Measurements from ENCODE around the gene MIER2.
A peak's percentile ranks its signal among the peaks of the same experiment; 100 is the strongest.
"Not testable (repeated sequence)": the region's sequence is repeated elsewhere in the genome, so short reads cannot be mapped to it uniquely, and the experiment has no call there.

Gene MIER2

DNA sequence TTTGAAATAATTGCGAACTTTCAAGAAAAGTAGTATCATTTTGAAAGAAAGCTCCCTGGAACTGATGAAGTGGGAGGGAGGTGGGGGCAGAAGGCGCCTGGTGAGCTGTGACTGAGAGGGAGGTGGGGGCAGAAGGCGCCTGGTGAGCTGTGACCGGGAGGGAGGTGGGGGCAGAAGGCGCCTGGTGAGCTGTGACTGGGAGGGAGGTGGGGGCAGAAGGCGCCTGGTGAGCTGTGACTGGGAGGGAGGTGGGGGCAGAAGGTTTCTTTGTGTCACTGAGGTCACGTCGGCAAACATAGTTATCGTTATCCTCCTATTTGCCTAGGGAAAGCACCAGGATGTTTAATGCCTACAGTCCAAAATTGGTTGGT is 40.2 kb upstream of the MIER2 start:
- Mint-ChIP-seq H3K9me3 (peaks cover 10 to 12% of the 10 kb centered on the region in 2 donors), H3K27ac (no peak overlapping the region), H3K4me3 (no peak overlapping the region), H3K36me3 (peaks cover 3 to 9% of the 10 kb centered on the region in 2 donors), H3K27me3 (peaks cover 43 to 49% of the 10 kb centered on the region in 2 donors), H3K4me1 (peaks cover 15 to 26% of the 10 kb centered on the region in 2 donors)
- ATAC-seq (replicated peaks) (no peak), DNase-seq (no peak)

DNA sequence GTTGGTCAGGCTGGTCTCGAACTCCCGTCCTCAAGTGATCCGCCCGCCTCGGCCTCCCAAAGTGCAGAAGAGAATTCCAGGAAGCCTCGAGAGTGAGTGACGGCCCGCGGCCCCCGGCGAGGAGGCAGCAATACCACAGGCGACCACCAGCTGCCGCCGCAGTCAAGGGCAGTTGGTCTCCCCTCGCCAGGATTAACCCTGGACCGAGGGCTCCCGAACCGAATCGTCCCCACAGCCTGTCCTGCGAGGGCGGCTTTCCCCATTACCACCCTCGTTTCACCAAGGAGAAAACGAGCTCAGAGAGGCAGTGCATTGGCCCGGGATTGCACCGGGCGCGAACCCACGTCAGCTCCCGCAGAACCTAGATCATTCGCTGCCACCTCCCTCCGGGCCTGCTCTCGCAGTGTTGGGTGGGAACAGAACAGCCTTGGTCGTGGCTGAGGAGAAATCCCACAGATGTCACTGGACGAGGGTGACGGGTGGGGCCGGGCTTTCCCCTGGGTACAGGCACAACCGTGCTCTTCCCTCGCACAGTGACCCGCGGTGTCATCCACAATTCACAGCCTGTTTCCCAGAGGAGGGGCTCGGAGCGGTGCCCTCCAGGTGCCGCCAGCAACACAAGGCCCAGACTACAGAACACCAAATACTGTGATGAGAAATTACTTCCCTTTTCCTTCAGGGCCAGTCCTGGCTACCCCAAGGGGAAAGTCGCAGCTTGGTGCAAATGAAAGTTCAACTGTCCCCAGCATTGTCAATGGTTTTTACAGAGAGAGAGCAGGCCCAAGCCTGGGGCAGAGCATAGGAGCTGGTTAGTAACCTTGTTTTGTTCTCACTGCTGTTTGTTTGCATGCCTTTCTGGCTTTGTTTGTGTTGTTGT is 39.6 kb upstream of the MIER2 start:
- H3K36me3 Mint-ChIP-seq = peaks cover 3 to 9% of the 10 kb centered on the region in 2 donors
- H3K4me1 Mint-ChIP-seq = peaks cover 15 to 26% of the 10 kb centered on the region in 2 donors
- DNase-seq (no peak), ATAC-seq (replicated peaks) (peak; percentile 41 to 61)
- H3K4me3 Mint-ChIP-seq = peak overlapping the region in 1 of 2 donors; percentile 36
- H3K27ac Mint-ChIP-seq = peak overlapping the region; percentile 88
- peaks cover 10 to 12% of the 10 kb centered on the region in 2 donors for H3K9me3 Mint-ChIP-seq
- H3K27me3 Mint-ChIP-seq = peaks cover 42 to 45% of the 10 kb centered on the region in 2 donors

DNA sequence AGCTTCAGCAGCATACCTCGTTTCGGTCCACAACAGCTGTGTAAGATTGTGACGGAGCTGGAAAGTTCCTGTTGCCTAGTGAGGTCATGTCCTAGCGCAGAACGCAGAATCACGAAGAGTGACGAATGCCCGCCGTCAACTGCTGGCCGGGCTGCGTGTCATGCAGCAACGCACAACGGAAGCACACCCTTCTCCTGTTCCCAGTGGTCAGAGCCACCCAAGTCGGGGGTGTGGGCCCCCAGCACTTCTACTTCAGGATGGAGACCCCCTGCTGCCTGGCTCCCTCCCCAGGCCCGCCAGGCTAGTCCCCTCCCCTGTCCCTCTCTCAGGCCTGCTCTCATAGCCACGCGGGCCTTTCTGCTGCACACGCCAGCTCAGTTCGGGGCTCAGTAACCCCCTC is 38.4 kb upstream of the MIER2 start:
- H3K27me3 Mint-ChIP-seq = peaks cover 33 to 36% of the 10 kb centered on the region in 2 donors
- DNase-seq = no peak
- H3K4me3 Mint-ChIP-seq = peak overlapping the region in 1 of 2 donors; percentile 23
- H3K4me1 Mint-ChIP-seq = peaks cover 15 to 27% of the 10 kb centered on the region in 2 donors
- H3K27ac Mint-ChIP-seq = peak overlapping the region; percentile 88
- ATAC-seq (replicated peaks) = no peak
- peaks cover 10 to 12% of the 10 kb centered on the region in 2 donors for H3K9me3 Mint-ChIP-seq
- peaks cover 3 to 9% of the 10 kb centered on the region in 2 donors for H3K36me3 Mint-ChIP-seq

DNA sequence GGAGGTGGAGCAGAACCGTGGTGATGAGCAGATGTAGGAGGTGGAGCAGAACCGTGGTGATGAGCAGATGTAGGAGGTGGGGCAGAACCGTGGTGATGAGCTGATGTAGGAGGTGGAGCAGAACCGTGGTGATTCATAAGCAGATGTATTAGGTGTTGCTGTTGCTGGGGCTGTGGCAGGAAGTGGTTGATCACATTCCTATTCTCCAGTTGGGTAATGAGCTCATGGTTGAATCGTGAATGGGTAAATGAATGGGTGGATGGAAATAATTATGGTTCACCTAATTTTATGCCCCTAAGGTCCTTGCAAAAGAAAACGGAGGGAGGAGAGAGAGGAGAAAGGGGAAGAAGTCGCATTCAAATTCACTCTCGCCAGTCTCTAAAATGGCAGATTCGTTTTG is 38.0 kb upstream of the MIER2 start:
- peaks cover 15 to 32% of the 10 kb centered on the region in 2 donors for H3K4me1 Mint-ChIP-seq
- H3K9me3 Mint-ChIP-seq = peaks cover 10 to 12% of the 10 kb centered on the region in 2 donors
- peak; percentile 47 for DNase-seq
- ATAC-seq (replicated peaks) = peak; percentile 92 to 96
- H3K36me3 Mint-ChIP-seq = not testable (repeated sequence)
- peak overlapping the region; percentile 85 for H3K27ac Mint-ChIP-seq
- peaks cover 35 to 39% of the 10 kb centered on the region in 2 donors for H3K27me3 Mint-ChIP-seq
- peak overlapping the region; percentile 46 to 70 for H3K4me3 Mint-ChIP-seq

DNA sequence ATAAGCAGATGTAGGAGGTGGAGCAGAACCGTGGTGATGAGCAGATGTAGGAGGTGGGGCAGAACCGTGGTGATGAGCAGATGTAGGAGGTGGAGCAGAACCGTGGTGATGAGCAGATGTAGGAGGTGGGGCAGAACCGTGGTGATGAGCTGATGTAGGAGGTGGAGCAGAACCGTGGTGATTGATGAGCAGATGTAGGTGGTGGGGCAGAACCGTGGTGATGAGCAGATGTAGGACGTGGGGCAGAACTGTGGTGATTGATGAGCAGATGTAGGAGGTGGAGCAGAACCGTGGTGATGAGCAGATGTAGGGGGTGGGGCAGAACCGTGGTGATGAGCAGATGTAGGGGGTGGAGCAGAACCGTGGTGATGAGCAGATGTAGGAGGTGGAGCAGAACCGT is 37.3 kb upstream of the MIER2 start:
- peak overlapping the region; percentile 56 for H3K27ac Mint-ChIP-seq
- H3K27me3 Mint-ChIP-seq = peaks cover 30 to 37% of the 10 kb centered on the region in 2 donors
- H3K4me3 Mint-ChIP-seq; H3K36me3 Mint-ChIP-seq; DNase-seq; ATAC-seq (replicated peaks): not testable (repeated sequence)
- H3K4me1 Mint-ChIP-seq = peaks cover 15 to 32% of the 10 kb centered on the region in 2 donors
- H3K9me3 Mint-ChIP-seq = peaks cover 10 to 12% of the 10 kb centered on the region in 2 donors

DNA sequence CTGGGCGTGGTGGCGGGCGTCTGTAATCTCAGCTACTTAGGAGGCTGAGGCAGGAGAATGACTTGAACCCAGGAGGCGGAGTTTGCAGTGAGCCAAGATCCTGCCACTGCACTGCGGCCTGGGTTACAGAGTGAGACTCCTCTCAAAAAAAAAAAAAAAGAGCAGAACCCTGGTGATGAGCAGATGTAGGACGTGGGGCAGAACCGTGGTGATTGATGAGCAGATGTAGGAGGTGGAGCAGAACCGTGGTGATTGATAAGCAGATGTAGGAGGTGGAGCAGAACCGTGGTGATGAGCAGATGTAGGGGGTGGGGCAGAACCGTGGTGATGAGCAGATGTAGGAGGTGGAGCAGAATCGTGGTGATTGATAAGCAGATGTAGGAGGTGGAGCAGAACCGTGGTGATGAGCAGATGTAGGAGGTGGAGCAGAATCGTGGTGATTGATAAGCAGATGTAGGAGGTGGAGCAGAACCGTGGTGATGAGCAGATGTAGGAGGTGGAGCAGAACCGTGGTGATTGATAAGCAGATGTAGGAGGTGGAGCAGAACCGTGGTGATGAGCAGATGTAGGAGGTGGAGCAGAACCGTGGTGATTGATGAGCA is 36.1 kb upstream of the MIER2 start:
- Mint-ChIP-seq H3K9me3 (peaks cover 10 to 12% of the 10 kb centered on the region in 2 donors), H3K4me1 (peaks cover 15 to 32% of the 10 kb centered on the region in 2 donors), H3K27me3 (peaks cover 21 to 32% of the 10 kb centered on the region in 2 donors), H3K27ac (peak overlapping the region; percentile 48)
- DNase-seq; H3K36me3 Mint-ChIP-seq; ATAC-seq (replicated peaks); H3K4me3 Mint-ChIP-seq: not testable (repeated sequence)

DNA sequence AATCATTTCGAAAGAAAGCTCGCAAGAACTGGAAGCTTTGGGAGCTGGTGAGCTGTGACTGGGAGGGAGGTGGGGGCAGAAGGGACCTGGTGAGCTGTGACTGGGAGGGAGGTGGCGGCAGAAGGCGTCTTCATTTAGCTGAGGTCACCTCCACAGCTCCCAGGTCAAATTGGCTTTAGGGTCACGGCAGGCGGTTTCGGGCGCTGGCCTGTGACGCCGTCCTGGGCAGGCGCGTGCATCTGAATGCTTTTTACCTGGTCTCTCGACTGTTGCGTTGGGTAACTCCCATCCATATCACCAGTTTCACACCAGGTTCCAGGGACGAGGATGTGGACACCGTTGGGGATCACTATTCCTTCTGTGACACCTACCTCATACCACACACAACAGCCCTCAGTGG is 35.2 kb upstream of the MIER2 start:
- H3K4me1 Mint-ChIP-seq = peaks cover 15 to 32% of the 10 kb centered on the region in 2 donors
- H3K36me3 Mint-ChIP-seq = peaks cover 3 to 9% of the 10 kb centered on the region in 2 donors
- no peak overlapping the region for H3K27ac Mint-ChIP-seq
- DNase-seq (no peak), ATAC-seq (replicated peaks) (no peak)
- H3K9me3 Mint-ChIP-seq = peaks cover 10 to 12% of the 10 kb centered on the region in 2 donors
- H3K27me3 Mint-ChIP-seq = peaks cover 21 to 28% of the 10 kb centered on the region in 2 donors
- H3K4me3 Mint-ChIP-seq = no peak overlapping the region

DNA sequence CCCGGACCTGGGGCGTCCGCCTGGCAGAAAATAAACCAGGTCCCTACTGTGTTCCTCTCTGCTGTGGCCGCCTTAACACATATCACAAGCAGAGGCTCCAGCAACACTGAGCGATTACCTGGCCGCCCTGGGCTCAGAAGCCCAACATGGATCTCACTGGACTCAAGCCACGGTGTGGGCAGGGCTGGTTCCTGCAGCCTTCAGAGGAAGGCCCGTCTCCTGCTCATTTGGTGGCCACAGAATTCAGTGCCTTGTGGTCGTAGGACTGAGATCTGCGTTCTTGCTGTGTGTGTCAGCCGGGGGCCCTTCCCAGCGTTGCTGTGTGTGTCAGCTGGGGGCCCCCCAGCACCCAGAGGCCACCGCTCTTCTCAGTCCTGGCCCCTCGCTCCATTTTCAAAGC is 34.1 kb upstream of the MIER2 start:
- no peak overlapping the region for H3K27ac Mint-ChIP-seq
- ATAC-seq (replicated peaks) (no peak), DNase-seq (no peak)
- H3K36me3 Mint-ChIP-seq = peaks cover 2 to 9% of the 10 kb centered on the region in 2 donors
- peaks cover 12 to 23% of the 10 kb centered on the region in 2 donors for H3K4me1 Mint-ChIP-seq
- no peak overlapping the region for H3K4me3 Mint-ChIP-seq
- peaks cover 16 to 18% of the 10 kb centered on the region in 2 donors for H3K27me3 Mint-ChIP-seq
- H3K9me3 Mint-ChIP-seq = peaks cover 8 to 12% of the 10 kb centered on the region in 2 donors

DNA sequence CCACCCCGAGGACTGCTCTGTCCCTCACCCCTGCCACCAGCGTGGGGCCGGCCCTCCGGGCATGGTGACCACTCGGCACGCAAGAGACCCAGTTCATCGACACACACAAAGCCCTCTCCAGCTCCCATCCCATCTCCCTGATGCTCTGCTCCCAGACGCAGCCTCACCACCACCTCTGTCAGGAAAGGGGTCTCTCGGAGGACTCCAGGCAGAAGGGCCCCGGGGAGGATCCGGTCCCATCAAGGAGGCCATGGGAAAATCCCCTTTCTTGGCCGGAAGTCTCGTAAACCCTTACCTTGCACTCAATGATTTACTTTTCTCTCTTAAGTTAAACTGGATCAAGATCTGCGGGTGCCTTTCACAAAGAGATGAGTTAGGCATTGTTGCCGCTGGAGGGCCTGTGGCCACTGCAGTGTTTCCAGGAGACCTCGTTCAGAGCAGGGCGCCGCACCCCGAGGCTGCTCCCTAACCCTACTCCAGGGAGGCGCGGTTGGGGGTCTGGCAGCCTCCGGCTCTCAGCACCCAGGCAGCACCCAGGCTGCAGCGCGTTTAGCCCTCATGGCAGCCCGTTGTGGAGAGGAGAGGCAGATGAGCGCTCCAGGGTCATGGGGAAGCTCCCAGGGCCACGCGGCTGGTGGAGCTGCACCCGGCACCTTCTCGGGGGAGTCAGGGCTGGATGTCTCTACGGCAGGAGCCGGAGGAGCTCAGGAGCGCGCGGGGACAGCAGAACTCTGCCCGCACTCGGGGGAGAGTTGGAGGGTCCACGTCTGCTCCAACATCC is 33.4 kb upstream of the MIER2 start:
- Mint-ChIP-seq H3K9me3 (peaks cover 3 to 8% of the 10 kb centered on the region in 2 donors), H3K4me3 (no peak overlapping the region), H3K4me1 (peaks cover 9 to 16% of the 10 kb centered on the region in 2 donors), H3K36me3 (peaks cover 2 to 5% of the 10 kb centered on the region in 2 donors), H3K27me3 (peaks cover 13 to 16% of the 10 kb centered on the region in 2 donors), H3K27ac (peak overlapping the region; percentile 92)
- ATAC-seq (replicated peaks) (no peak), DNase-seq (no peak)

DNA sequence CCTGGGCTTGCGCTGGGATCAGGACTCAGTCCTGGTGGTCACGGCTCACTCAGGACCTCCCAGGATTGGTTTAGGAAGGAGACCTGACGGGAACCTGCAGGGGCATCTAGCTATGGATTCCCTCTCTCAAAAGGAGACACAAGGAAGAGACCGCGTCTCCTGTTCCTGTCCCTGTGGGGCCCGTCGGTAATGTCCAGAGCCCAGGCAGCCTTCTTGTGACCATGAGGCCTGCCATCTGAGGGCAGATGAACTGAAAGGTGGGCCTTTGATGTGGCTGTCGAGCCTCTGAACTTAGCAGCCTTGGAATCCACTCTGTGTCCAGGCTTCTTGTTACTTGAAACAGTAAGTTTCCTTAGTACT is 31.5 kb upstream of the MIER2 start:
- Mint-ChIP-seq H3K4me3 (no peak overlapping the region), H3K27me3 (peaks cover 22 to 32% of the 10 kb centered on the region in 2 donors), H3K27ac (no peak overlapping the region), H3K9me3 (peaks cover 0 to 4% of the 10 kb centered on the region in 2 donors), H3K4me1 (peaks cover 2 to 6% of the 10 kb centered on the region in 2 donors), H3K36me3 (no peaks in the 10 kb centered on the region)
- ATAC-seq (replicated peaks) (no peak), DNase-seq (no peak)

DNA sequence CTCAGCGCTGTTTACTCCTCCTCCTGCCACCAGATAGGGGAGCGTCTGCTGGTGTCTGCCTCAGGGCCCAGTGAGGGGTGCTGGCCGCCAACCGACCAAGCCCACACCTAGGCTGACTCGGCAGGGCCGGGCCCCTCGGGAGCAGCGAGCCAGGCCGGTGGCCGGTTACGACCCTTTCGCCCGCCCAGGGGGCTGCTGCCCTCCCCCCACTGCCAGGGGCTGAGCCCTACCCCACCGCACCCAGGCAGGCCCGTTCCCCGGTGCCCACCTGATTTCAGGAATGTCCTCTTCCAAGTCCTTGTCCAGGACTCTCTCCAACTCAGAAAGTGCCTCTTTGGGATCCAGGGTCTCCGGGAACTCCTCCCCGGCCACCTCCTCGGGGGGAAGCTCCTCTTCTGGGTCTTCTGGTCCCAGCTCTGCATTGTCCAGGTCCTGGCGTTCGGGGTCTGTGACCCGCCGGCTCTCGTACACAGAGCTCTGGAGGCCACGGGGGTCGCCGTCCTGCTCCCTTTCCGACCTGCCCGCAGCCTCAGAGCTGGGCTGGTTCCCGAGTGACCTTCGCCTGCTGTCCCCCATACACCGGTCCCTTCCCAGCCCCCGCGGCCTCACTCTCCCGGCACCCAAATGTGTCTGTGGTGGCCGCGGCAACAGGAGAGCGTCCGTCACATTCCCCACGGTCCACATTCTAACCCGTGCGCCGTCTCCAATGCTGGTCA is 31.0 kb upstream of the MIER2 start:
- H3K27ac Mint-ChIP-seq = no peak overlapping the region
- H3K9me3 Mint-ChIP-seq = peaks cover 0 to 2% of the 10 kb centered on the region in 2 donors
- H3K36me3 Mint-ChIP-seq = no peaks in the 10 kb centered on the region
- peaks cover under 1 to 6% of the 10 kb centered on the region in 2 donors for H3K4me1 Mint-ChIP-seq
- H3K27me3 Mint-ChIP-seq = peaks cover 26 to 37% of the 10 kb centered on the region in 2 donors
- DNase-seq = no peak
- ATAC-seq (replicated peaks) = no peak
- H3K4me3 Mint-ChIP-seq = no peak overlapping the region

DNA sequence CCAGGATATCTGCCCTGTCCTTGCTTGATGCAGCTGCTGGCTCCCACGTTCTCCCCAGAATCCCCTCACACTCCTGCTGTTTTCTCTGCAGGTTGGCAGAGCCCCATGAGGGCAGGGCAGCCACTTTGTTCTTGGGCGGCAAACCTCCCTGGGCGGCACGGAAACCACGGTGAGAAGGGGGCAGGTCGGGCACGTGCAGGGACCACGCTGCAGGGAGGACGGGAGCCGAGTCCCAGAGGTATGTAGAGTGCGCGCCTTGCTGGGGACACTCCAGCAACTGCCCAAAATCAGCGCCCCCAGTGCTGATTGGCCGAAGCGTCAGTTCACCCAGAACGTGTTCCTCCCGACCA is 30.3 kb upstream of the MIER2 start:
- no peaks in the 10 kb centered on the region for H3K9me3 Mint-ChIP-seq

DNA sequence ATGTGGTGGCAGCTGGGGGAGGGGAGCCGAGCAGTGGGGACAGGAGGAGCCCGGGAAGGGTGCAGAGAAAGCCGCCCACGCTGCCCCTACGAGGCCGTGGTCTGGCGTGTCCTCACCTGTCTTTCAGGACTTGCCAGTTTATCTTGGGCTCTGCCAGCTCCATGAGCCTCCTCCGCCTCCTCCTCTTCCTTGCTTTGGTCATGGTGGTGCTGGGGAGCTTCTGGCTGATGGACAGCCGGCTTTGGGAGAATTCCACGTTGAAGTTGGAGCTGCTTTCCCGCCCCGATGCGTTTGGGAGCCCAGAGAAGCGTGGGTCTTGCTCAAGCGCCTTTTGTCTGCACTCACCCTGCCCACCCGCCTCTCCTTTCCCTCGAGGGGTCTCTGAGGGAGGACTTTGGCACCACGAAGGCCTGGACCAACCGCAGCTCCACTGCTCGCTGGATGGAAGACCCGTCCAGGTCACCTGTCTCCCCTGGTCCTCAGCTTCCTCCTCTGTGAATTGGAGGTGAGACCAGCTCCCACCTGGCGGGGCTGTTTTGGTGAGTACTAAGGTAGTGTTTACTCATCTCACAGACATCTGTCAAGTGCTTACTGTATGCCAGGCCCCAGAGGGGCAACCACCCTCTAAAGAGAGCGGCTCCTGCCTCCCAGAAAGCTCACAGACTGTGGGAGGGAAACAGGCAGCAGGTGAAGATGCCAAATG is 29.7 kb upstream of the MIER2 start:
- Mint-ChIP-seq H3K4me1 (peaks cover 0 to 6% of the 10 kb centered on the region in 2 donors), H3K36me3 (no peaks in the 10 kb centered on the region), H3K27me3 (peaks cover 32 to 45% of the 10 kb centered on the region in 2 donors), H3K27ac (no peak overlapping the region), H3K4me3 (no peak overlapping the region), H3K9me3 (no peaks in the 10 kb centered on the region)
- ATAC-seq (replicated peaks) (no peak), DNase-seq (no peak)

More for the DNA sequence above, 30.3 kb upstream of the MIER2 start:
- H3K4me3 Mint-ChIP-seq = no peak overlapping the region
- H3K27me3 Mint-ChIP-seq = peaks cover 27 to 40% of the 10 kb centered on the region in 2 donors
- H3K36me3 Mint-ChIP-seq = no peaks in the 10 kb centered on the region
- DNase-seq (no peak), ATAC-seq (replicated peaks) (no peak)
- peaks cover 0 to 6% of the 10 kb centered on the region in 2 donors for H3K4me1 Mint-ChIP-seq
- no peak overlapping the region for H3K27ac Mint-ChIP-seq

All from stimulated activated naive B cell treated with anti-CD40 and anti-IgM and Interleukin-4, amounts not matched to agents 10 μg/mL and 1 μg/mL and 100 μg/mL, for 72 hours (primary cell).